Kidney (tissue), 14 donors: Measurements from ENCODE around the gene PCDH15. TPM values are rescaled to one million over a fixed set of nuclear protein-coding genes. Genes with fewer than 3 reads are reported as not detected.

ENCODE experiments used
- DNase-seq, 5 donors: peaks; one replicate each; pipeline ENCODE4 v3.0.0-alpha.2; 2013 to 2020
- FAIRE-seq: peaks from 2 replicates; lab custom pipeline; 2012; peaks lifted over from hg19 to GRCh38; lab: Jason Lieb, UNC
- H3K27ac ChIP-seq, 2 donors: one replicate each; pipeline ENCODE4 v1.7.0; 2013; ENCODE audit warnings: low read depth in 2 of 2, low read length in 2 of 2, inconsistent platforms in 1 of 2
- H3K27me3 ChIP-seq: one replicate; pipeline ENCODE4 v1.7.1; 2013; ENCODE audit warnings: low read length, inconsistent platforms; ENCODE audit not compliant: control insufficient read depth, insufficient read depth
- H3K36me3 ChIP-seq, 3 donors: one replicate each; pipeline versions ENCODE4 v1.7.0 to v1.7.1; 2013; ENCODE audit warnings: low read length in 3 of 3, control low read depth in 1 of 3, inconsistent platforms in 1 of 3; ENCODE audit not compliant: insufficient read depth in 3 of 3, control insufficient read depth in 2 of 3
- H3K4me1 ChIP-seq, 3 donors: one replicate each; pipeline versions ENCODE4 v1.7.0 to v1.7.1; 2013; ENCODE audit warnings: low read length in 3 of 3, inconsistent platforms in 1 of 3, low read depth in 1 of 3; ENCODE audit not compliant: control insufficient read depth in 2 of 3, insufficient read depth in 2 of 3
- H3K4me3 ChIP-seq, 3 donors: one replicate each; pipeline versions ENCODE4 v1.7.0 to v1.8.1; 2013; ENCODE audit warnings: low read length in 3 of 3, control low read depth in 1 of 3, inconsistent platforms in 1 of 3
- H3K9ac ChIP-seq, 3 donors: one replicate each; pipeline versions ENCODE4 v1.7.0 to v1.7.1; 2013; ENCODE audit warnings: low read length in 3 of 3, control low read depth in 1 of 3, inconsistent platforms in 1 of 3
- H3K9me3 ChIP-seq, 3 donors: one replicate each; pipeline versions ENCODE4 v1.7.0 to v1.7.1; 2013; ENCODE audit warnings: low read length in 3 of 3, control low read depth in 1 of 3, inconsistent platforms in 1 of 3; ENCODE audit not compliant: control insufficient read depth in 2 of 3, insufficient read depth in 1 of 3
- CTCF ChIP-seq: IDR thresholded peaks from 3 replicates; pipeline ENCODE4 v1.5.1; 2012; ENCODE audit warnings: mild to moderate bottlenecking, moderate library complexity, borderline replicate concordance; ENCODE audit not compliant: insufficient read depth; ENCODE audit errors: extremely low read depth
- intact Hi-C: fragments of 100-400 bp; cut with DNase I; formaldehyde crosslinking; loops from one replicate; pipeline ENCODE4 v1.11.1; 2022
- polyA plus RNA-seq: library from polyadenylated mRNA; stranded (reverse); fragments of 350-450 nt; fragmentation: Illumina TruSeq; extraction: RNeasy Lipid Tissue Mini Kit (QIAGEN cat#74804); gene quantifications from one replicate; pipeline ENCODE4 v1.2.3, GENCODE V29; 2014; ENCODE audit warnings: low read depth, low replicate concordance; ENCODE audit not compliant: insufficient read depth
- total RNA-seq: library from RNA; stranded (reverse); fragmentation: NEBNext Ultra II Directional; extraction: Animal tissue kit (Norgen Biotek cat#: 25700); gene quantifications from one replicate; pipeline ENCODE4 v1.2.1, GENCODE V29; 2021
- donor health status: control.
- donor health status: control.
- donor health status: control.
- donor health status: control.
- donor health status: control.
- donor health status: DM: yes; HTN: yes; CAD: no.
- donor health status: Normal renal cell carcinoma (clear cell type).

PCDH15 gene
- total and polyA plus RNA-seq, 2 donors from 2014 or later = 1.5 TPM; not detected in 1

- peak in 1 of 5 donors; percentile 25 for DNase-seq
- H3K9ac ChIP-seq = no peak overlapping the region
- intact Hi-C loops = no loop called here
- no peaks in the 10 kb centered on the region for H3K4me1 ChIP-seq
- H3K4me3 ChIP-seq = no peak overlapping the region
- H3K9me3 ChIP-seq = no peaks in the 10 kb centered on the region
- H3K36me3 ChIP-seq = no peaks in the 10 kb centered on the region
- no peak overlapping the region for H3K27ac ChIP-seq
- FAIRE-seq = no peak
- H3K27me3 ChIP-seq = no peaks in the 10 kb centered on the region
- TF ChIP-seq CTCF = no peak
These were observed 93.0 kb downstream of the PCDH15 start for GRCh38 chr10:54708021-54708420.

- no peaks in the 10 kb centered on the region for H3K4me1 ChIP-seq
- no peaks in the 10 kb centered on the region for H3K27me3 ChIP-seq
- no peak for DNase-seq
- no peak for TF ChIP-seq CTCF
- intact Hi-C loops = no loop called here
- peaks cover 0 to 1% (median 0%) of the 10 kb centered on the region in 3 donors for H3K9me3 ChIP-seq
- H3K4me3 ChIP-seq = no peak overlapping the region
- no peak for FAIRE-seq
- no peak overlapping the region for H3K27ac ChIP-seq
- no peaks in the 10 kb centered on the region for H3K36me3 ChIP-seq
- H3K9ac ChIP-seq = no peak overlapping the region
These were observed 98.2 kb downstream of the PCDH15 start for GRCh38 chr10:54702583-54703485.

DNA sequence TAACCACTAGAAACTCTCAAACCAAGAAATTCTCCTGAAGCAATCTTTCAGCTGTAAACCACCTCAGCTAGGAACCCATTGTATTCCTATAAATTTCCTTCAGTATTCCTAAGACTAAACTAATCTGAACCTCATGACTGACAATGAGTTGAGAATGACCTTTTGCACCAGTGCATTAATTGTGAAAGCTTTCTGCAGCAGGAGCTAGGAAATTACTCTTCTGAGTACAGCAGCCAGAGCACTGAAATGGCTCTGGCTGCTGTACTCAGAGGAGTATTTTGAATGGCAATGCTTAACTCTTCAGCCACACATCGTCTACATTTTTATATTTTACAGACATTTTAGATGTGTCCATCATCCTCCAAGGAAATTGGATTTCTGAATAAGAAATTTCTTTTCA, 109.7 kb downstream of the PCDH15 start:
- Histone ChIP-seq H3K36me3 (no peaks in the 10 kb centered on the region), H3K4me1 (no peaks in the 10 kb centered on the region), H3K4me3 (no peak overlapping the region), H3K9ac (no peak overlapping the region), H3K27me3 (no peaks in the 10 kb centered on the region), H3K27ac (no peak overlapping the region), H3K9me3 (no peaks in the 10 kb centered on the region)
- no peak for TF ChIP-seq CTCF
- intact Hi-C loops = no loop called here
- FAIRE-seq = no peak
- peak in 2 of 5 donors; percentile 22 to 26 for DNase-seq
